ENCODE results near the gene CYGB.
"Not testable (repeated sequence)": the region's sequence is repeated elsewhere in the genome, so short reads cannot be mapped to it uniquely, and the experiment has no call there.

Gene CYGB

DNA sequence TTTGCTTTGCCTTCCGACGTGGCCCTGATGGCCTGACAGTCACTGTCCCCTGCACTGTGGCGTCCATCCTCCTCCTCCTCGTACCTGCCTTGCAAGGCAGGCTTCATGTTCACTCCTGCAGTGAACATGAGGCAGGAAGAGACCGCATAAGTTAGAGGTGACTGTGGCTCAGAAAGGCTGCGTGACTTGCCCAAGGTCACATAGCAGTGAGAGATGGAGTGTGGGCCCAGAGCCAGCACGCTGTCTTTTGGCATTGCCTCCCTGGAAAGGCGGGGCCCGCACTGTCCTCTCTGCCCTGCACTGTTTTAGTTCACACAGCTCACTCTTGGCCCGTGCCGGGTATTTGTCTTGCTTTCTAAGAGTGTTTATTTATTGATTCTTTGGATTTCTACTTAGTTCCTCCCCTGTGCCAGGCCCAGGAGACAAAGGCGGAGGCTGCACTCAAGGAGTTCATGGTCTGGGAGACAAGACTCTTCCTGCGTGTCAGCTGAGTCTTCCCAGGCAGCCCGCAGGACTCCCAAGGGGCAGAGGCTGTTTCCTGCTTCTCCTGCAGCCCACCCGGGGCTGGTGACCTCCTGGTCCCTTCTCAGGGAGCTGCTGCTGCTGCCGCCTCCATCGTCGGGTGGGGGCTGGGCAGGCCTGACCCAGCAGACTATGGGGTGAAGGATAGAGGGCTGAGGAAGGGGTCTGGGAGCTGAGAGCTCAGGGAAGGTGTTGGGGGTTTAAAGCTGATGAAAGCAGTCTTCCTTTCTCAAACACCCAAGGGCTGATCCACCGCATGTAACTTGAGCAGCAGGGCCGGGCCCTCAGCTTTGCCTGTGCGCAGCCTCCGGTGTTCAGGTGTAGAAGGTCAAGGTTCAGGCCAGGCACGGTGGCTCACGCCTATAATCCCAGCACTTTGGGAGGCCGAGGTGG, 12.7 kb downstream of the CYGB start:
- DNase-seq (ENCODE audit: low read depth, low spot score): no peak

DNA sequence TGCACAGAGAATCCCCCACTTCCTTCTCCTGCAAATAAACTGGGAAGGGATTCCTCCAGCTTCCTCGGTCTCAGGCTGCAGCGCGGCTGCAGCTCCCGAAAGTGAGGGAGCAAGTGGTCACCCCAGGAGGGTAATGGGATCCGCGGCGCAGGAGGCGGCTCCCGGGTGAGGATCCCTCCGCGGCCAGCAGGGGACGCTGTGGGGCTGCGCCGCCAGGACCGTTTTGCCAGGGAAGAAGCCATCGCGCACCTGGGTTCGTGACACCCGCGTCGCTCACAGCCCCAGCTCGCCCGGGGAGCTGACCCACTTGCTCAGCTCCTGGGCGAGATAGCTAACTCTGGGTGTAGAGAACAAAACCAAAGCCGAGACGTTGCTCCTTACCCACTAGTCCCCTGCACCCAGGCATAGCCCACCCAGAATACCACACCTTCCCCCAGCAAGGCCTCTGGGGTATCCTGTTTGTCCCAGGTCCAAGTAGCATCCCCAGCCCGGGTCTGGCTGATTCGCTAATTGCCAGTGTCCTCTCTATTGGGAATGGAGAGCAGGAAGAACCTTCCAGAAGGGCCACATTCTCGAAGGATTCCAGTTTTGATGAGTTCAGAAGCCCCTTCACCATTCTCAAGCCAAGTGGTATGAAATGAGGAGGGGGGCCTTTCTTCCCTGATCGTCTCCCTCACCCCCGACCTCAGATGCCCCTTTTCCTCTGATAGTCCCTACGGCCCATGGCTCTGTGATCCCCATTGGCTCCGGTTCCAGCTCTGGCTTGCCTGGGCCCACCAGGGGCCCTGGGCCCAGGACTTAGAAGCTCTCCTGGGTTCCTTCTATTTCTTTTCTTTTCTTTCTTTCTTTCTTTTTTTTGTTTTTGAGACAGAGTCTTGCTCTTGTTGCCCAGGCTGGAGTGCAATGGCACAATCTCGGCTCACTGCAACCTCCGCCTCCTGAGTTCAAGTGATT, 14.1 kb downstream of the CYGB start:
- DNase-seq (ENCODE audit: low read depth, low spot score): no peak

- DNase-seq (ENCODE audit: low read depth, low spot score): not testable (repeated sequence)
These were observed 15.8 kb downstream of the CYGB start for GRCh38 chr17:76521683-76522082.

DNA sequence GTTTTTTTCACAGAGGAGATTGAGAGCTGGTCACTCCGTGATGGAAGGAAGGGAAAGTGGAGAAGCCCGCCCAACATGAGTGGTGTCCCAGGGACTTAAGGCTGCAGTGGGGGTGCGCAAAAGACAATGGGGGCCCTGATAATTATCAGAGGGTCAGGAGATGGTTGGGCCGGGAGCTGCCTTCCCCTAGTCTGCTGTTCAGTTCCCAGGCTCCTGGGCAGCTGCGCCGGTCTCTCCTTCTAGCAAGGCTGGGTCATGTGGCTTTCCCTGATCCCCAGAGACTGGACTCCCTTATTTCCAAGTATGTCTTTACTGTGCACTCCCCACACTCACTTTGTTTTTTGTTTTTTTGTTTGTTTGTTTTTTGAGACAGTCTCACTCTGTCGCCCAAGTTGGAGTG, 16.2 kb downstream of the CYGB start:
- no peak for DNase-seq (ENCODE audit: low read depth, low spot score)

GRCh38 chr17:76519048-76519966, 18.2 kb downstream of the CYGB start:
- DNase-seq (ENCODE audit: low read depth, low spot score): no peak

- no peak for DNase-seq (ENCODE audit: low read depth, low spot score)
These were observed 19.9 kb downstream of the CYGB start for GRCh38 chr17:76517638-76518038.

DNA sequence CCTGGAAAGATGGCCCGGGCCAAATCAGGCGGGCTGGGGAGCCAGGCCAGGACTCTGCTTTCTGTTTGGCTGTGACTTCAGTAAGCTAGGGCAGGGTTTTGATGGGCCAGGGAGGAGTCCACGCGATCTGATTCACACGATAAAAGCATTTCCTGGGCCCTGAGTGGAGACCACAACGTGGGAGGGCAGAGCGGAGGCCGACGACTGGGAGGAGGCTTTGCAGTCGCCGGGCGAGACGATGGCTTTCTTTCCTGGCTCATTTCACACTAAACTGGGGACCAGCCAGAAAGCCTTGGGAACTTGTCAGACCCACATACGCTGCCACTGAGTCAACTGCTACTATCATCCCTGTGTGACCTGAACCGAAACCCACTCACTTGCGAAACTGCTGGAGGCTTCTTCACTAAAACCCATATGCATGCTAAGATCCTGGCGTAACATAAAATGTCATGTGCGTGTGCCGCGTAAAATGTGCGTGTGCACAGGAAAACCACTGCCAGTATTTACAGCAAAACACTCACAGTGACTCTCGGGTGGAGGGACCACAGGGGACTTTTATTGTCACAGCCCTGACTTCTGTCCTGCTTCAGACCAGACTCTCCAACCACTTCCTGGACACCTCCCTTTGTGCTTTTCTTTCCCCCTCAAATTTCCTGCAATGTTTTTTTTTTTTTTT, 22.1 kb downstream of the CYGB start:
- no peak for DNase-seq (ENCODE audit: low read depth, low spot score)

DNA sequence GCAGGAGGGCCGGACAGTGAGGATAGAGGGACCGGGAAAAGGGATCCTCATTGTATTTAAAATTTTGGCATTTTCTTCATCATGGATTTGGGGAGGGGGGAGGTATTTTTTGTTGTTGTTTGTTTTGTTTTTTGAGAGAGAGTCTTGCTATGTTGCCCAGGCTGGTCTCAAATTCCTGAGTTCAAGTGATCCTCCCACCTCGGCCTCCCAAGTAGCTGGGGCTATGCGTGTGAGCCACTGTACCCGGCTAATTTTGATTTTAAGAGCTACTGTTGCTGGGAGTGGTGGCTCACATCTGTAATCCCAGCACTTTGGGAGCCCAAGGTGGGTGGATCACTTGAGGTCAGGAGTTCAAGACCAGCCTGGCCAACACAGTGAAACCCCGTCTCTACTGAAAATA, 23.2 kb downstream of the CYGB start:
- DNase-seq (ENCODE audit: low read depth, low spot score): not testable (repeated sequence)

GRCh38 chr17:76513306-76513692, 24.2 kb downstream of the CYGB start:
- DNase-seq (ENCODE audit: low read depth, low spot score): no peak

DNA sequence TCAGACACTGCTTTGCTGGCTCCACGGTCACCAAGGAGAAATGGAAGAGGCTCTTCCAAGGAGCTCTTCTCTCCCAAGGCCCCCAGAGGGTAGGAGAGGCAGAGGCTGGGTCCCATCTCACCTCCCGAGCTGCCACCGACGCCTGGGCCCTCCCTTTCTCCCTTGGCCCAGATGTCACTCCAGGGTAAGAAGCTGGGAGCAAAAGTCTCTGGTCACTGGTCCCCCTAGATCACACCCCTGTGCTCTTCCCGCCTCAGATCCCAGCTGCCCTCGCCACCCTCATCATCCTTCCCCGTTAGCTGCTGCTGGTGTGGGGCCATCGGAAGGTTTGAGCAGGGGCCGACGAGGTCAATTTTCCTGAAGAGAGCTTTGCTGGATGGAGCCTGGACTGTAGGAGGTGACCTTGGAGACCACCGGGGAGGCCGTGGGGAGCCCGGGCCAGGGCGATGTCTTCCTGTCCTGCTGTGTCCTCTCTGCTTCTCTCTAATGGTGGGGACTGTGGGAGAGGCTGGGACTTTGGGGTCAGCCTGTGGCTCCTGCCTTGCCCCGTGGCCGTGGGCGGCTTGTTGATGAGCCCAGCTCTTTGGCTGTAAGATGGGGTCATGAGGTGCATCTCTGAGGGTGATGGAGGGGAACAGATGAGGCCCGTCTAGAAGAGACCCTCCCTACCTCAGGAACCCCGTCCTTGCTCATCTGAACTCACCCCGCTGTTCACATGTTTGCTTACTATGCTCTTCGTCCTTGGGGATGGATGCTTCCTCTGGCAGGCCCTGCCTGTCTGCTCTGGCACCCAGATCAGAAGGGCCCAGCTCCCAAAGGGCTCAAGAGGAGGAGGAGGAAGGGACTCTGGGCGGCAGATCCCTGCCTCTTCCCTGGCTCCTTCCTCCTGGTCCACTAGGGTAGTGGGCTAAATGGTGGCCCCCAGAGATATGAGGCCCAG, 24.9 kb downstream of the CYGB start:
- DNase-seq (ENCODE audit: low read depth, low spot score): no peak

GRCh38 chr17:76511668-76512365, 25.7 kb downstream of the CYGB start:
- DNase-seq (ENCODE audit: low read depth, low spot score): no peak

- no peak for DNase-seq (ENCODE audit: low read depth, low spot score)
These were observed 26.7 kb downstream of the CYGB start for GRCh38 chr17:76510831-76511244.

GRCh38 chr17:76508472-76509063, 28.9 kb downstream of the CYGB start:
- DNase-seq (ENCODE audit: low read depth, low spot score): not testable (repeated sequence)

DNA sequence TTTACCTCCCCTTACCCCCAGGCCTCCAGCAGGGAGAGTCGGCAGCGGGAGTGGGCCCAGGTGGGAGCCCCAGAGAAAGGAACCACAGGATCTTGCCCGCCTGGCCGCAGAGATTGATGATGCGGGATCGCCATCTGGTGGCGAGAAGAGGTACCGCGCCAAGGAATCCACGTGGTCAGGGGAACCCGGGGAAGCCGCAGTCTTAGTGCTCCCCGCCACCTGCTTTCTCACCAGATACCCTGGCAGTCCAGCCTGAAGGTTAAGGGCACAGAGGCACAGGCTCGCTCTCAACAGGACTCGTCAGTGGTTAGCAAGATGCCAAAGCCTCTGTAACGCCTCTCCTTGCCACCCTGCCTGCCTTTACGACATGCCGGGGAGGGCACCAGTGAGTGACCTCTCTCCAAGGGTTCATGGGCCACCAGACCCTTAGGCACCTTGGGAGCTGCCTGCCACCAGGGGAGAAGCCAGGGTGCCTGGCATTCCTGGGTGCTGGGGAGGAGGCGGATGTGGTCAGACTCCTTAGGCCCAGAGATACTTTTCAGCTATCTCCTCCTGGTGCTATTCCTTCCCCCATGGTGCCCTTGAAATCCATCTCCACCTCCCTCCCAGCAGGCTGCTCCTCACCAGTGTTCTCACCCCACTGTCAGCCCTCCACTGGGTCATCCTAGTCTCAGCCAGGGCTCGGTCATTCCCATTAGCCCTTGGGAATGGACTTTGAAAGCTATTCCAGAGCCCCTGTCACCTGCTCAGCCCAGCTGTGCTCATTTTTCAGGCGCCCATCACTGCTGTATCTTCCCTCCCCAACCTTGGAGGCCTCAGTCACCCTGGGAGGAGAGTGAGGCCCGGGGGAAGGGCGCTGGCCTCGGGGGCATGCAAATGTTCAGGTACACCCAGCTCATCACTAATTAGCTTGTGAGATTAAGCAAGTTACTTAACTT, 30.8 kb downstream of the CYGB start:
- no peak for DNase-seq (ENCODE audit: low read depth, low spot score)

- DNase-seq (ENCODE audit: low read depth, low spot score): no peak
These were observed 33.4 kb downstream of the CYGB start for GRCh38 chr17:76504117-76504516.

DNA sequence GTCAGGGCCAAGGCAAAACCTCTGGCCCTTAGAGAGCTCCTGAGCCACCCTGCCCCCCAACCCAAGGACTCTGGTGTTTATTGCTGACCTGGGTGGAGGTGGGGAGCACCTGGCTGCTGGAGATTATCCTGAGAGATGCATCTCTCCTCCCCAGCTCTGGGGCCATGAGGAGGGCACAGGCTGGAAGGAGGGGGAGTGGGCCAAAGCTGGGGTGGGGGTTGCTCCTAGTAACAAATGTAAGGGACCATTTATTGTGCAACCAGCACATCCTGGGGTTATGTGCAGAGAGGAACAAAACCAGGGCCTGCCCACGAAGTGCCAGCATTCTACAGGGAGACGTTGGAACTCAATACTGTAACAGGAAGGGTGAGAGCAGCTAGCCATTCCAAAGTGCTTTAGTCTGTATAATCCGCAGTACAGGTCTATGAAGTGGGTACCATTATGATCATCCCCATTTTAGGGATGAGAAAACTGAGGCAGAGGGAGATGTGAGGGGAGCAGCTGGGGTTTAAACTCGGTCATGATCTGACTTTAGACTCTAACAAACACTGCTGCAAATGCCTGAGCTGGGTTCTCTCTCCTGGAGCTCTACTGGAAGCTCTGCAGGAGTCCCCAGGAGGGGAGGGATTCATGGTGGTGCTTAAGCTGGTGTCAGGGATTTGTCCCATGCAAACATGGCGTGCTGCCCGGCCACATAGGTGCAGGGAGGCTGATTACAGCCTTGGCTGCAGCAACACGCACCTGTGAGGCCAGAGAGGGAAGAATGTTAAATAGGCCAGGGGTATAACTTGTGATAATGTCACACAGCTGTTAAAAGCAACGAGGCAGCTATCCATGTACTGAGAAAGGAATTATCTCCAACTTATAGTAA, 34.9 kb downstream of the CYGB start:
- DNase-seq (ENCODE audit: low read depth, low spot score): no peak

Data from smooth muscle cell of the brain vasculature (primary cell).